Measurements from ENCODE around the gene MCTP2. TPM values are rescaled to one million over a fixed set of nuclear protein-coding genes. Genes with fewer than 3 reads are reported as not detected.

Gene MCTP2
- total RNA-seq, 1 experiment from 2014 or later, result 1.3 TPM

DNA sequence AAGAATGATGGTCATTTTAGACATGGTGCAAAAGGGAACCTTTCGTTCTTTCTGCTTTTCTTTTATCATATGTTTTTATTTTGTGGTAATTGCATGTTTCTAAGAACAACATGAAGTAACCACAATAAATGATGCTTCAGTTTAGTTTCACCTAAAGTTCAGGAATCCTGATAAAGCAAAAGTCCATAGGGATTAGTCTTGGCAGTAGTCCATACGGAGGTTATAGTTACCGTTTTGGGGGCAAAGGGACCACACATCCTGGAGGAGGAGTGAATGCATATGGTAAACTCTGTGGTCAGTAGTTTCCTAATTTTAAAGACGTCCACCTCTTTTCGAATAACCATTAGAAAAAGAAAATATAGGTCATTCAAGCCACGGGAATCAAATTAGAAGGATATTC, 141.5 kb downstream of the MCTP2 start:
- no peak overlapping the region for H2BK20ac ChIP-seq (ENCODE audit: low read depth, low read length, poor library complexity, severe bottlenecking)
- H2AK5ac ChIP-seq (ENCODE audit: insufficient read length, low read length), result no peak overlapping the region
- no peaks in the 10 kb centered on the region for H4K20me1 ChIP-seq (ENCODE audit: control insufficient read depth, insufficient read depth, insufficient read length)
- DNase-seq, result no peak
- no CpG with 5 or more reads among the region's 6 CpGs for WGBS (ENCODE audit: extremely low coverage, insufficient read length, low lambda C conversion rate)
- Mint-ChIP-seq H3K27me3 (ENCODE audit: low read depth) (no peaks in the 10 kb centered on the region), H3K4me3 (no peak overlapping the region), H3K4me1 (0 out of 4 replicates have a peak, but pooled peaks cover 0 to under 1% of the 10 kb centered on the region in 2 experiments), H3K9me3 (no peaks in the 10 kb centered on the region), H3K36me3 (ENCODE audit: insufficient read depth in 1 of 3, low read depth in 3 of 3) (no peaks in the 10 kb centered on the region), H3K27ac (no peak overlapping the region)
- H3K79me2 ChIP-seq (ENCODE audit: insufficient read depth, low read length), result no peaks in the 10 kb centered on the region
- no peaks in the 10 kb centered on the region for H3K9me3 ChIP-seq (ENCODE audit: control insufficient read depth, low read depth, low read length)
- no peaks in the 10 kb centered on the region; the same call in 1 of the 2 replicates for H3K4me1 ChIP-seq (ENCODE audit: insufficient read depth, low read length)
- H3K14ac ChIP-seq (ENCODE audit: insufficient read depth, low read length), result no peak overlapping the region
- H3K4me2 ChIP-seq (ENCODE audit: insufficient read depth, insufficient read length, low read length), result no peak overlapping the region
- no peak overlapping the region for H4K8ac ChIP-seq (replicated peaks; ENCODE audit: insufficient read length, low read depth, low read length)
- no peak overlapping the region for H2BK12ac ChIP-seq (ENCODE audit: insufficient read length, low read depth, low read length)
- H2BK120ac ChIP-seq (ENCODE audit: low read depth, low read length, poor library complexity, severe bottlenecking), result no peak overlapping the region
- TF ChIP-seq, protein P1, sequence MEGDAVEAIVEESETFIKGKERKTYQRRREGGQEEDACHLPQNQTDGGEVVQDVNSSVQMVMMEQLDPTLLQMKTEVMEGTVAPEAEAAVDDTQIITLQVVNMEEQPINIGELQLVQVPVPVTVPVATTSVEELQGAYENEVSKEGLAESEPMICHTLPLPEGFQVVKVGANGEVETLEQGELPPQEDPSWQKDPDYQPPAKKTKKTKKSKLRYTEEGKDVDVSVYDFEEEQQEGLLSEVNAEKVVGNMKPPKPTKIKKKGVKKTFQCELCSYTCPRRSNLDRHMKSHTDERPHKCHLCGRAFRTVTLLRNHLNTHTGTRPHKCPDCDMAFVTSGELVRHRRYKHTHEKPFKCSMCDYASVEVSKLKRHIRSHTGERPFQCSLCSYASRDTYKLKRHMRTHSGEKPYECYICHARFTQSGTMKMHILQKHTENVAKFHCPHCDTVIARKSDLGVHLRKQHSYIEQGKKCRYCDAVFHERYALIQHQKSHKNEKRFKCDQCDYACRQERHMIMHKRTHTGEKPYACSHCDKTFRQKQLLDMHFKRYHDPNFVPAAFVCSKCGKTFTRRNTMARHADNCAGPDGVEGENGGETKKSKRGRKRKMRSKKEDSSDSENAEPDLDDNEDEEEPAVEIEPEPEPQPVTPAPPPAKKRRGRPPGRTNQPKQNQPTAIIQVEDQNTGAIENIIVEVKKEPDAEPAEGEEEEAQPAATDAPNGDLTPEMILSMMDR (conservative IDR thresholded peaks at IDR 0.05), result no peak
- no peak overlapping the region for H2AFZ ChIP-seq (ENCODE audit: low read length)
- no peak overlapping the region for H3K9ac ChIP-seq (ENCODE audit: extremely low read depth, insufficient read length, low read length)
- H4K91ac ChIP-seq (ENCODE audit: insufficient read length, low read depth, low read length), result no peak overlapping the region
- H2BK5ac ChIP-seq (ENCODE audit: insufficient read length, low read length), result no peak overlapping the region
- H3K23me2 ChIP-seq (ENCODE audit: insufficient read length, low read depth, low read length, poor library complexity, severe bottlenecking), result no peaks in the 10 kb centered on the region
- no peaks in the 10 kb centered on the region for H3K27me3 ChIP-seq (ENCODE audit: insufficient read depth, low read length)
- no peak overlapping the region for H3K27ac ChIP-seq (ENCODE audit: insufficient read length, low read depth, low read length)
- no peak overlapping the region for H3K18ac ChIP-seq (ENCODE audit: insufficient read length, low read depth, low read length)
- H2BK15ac ChIP-seq (ENCODE audit: low read depth, low read length), result no peak overlapping the region
- no peak overlapping the region for H3T11ph ChIP-seq (ENCODE audit: low read length)
- no peak overlapping the region for H3K23ac ChIP-seq (ENCODE audit: insufficient read length, low read depth, low read length)
- H4K5ac ChIP-seq (ENCODE audit: insufficient read length, low read depth, low read length), result no peak overlapping the region
- no peak overlapping the region for H3K56ac ChIP-seq (ENCODE audit: insufficient read length, low read depth, low read length)
- H3K4ac ChIP-seq (ENCODE audit: low read depth, low read length), result no peak overlapping the region
- no peaks in the 10 kb centered on the region for H3K79me1 ChIP-seq (ENCODE audit: insufficient read depth, low read depth, low read length, poor library complexity, severe bottlenecking)

Measured in H9 (cell line).